A549 (cell line): ENCODE measurements around the gene PPP1R1B.

Experiments used
- CEBPB ChIP-seq, 2 experiments: fragments of >200 bp in 1 of 2; sonication (Bioruptor Twin) in 1 of 2; formaldehyde crosslinking in 1 of 2; IDR thresholded peaks; 2 replicates each; pipeline ENCODE4 v1.6.1; 2012 to 2016
- CHD2 ChIP-seq: fragments of 150-350 bp; IDR thresholded peaks from 2 replicates; pipeline ENCODE4 v1.6.1; 2014; ENCODE audit warnings: low read length; ENCODE audit not compliant: partially characterized antibody
- CTCF ChIP-seq: fragments of >200 bp; sonication (Bioruptor Twin); formaldehyde crosslinking; IDR thresholded peaks from 3 replicates; pipeline ENCODE4 v1.5.1; 2016
- EP300 ChIP-seq, 2 experiments: fragments of >200 bp; sonication (Bioruptor Twin); formaldehyde crosslinking; IDR thresholded peaks; 2 replicates in 1 of 2; 3 replicates in 1 of 2; pipeline ENCODE4 v1.6.1; 2016 to 2017
- ESRRA ChIP-seq: fragments of 150-350 bp; IDR thresholded peaks from 2 replicates; pipeline ENCODE4 v1.6.1; 2014; ENCODE audit warnings: mild to moderate bottlenecking, low read length, borderline replicate concordance
- JUNB ChIP-seq: fragments of >200 bp; sonication (Bioruptor Twin); formaldehyde crosslinking; IDR thresholded peaks from 2 replicates; pipeline ENCODE4 v1.6.1; 2016
- MAX ChIP-seq: IDR thresholded peaks from 2 replicates; pipeline ENCODE4 v1.6.1; 2012
- MYC ChIP-seq: IDR thresholded peaks from 2 replicates; pipeline ENCODE4 v1.6.1; 2012; ENCODE audit warnings: mild to moderate bottlenecking, inconsistent platforms, low read length, improper control_type of control experiment, borderline replicate concordance
- PHF8 ChIP-seq: fragments of 200-600 bp; sonication (generic); IDR thresholded peaks from 2 replicates; pipeline ENCODE4 v1.6.1; 2016; ENCODE audit warnings: low read depth, mild to moderate bottlenecking, antibody characterized with exemption, moderate library complexity, borderline replicate concordance
- POLR2A ChIP-seq: IDR thresholded peaks from 2 replicates; pipeline ENCODE4 v1.6.1; 2012; ENCODE audit warnings: mild to moderate bottlenecking, low read length
- RARB ChIP-seq: fragments of 250-450 bp; sonication (Bioruptor Pico); IDR thresholded peaks from 2 replicates; pipeline ENCODE4 v1.8.0; 2021; ENCODE audit warnings: mild to moderate bottlenecking, moderate library complexity
- REST ChIP-seq: fragments of 200-600 bp; sonication (generic); IDR thresholded peaks from 2 replicates; pipeline ENCODE4 v1.6.1; 2016; ENCODE audit warnings: antibody characterized with exemption, mild to moderate bottlenecking, moderate library complexity
- RFX5 ChIP-seq: fragments of 450-650 bp; IDR thresholded peaks from 2 replicates; pipeline ENCODE4 v1.7.1; 2014; ENCODE audit warnings: antibody characterized with exemption, mild to moderate bottlenecking, moderate library complexity
- USF2 ChIP-seq: fragments of 450-650 bp; IDR thresholded peaks from 2 replicates; pipeline ENCODE4 v1.6.1; 2014; ENCODE audit warnings: antibody characterized with exemption

GRCh38 chr17:39670746-39671145, 44.0 kb downstream of the PPP1R1B start:
- TF ChIP-seq CTCF (no peak), POLR2A (no peak), RFX5 (no peak), MYC (no peak), CEBPB (IDR thresholded peaks at IDR 0.05) (no peak), MAX (no peak), JUNB (no peak), PHF8 (no peak), EP300 (IDR thresholded peaks at IDR 0.05) (no peak), USF2 (no peak), ESRRA (no peak), RARB (CRISPR knock-in tag) (no peak), REST (no peak), CHD2 (no peak)
